HCT116 (cell line): ENCODE measurements around the gene COTL1.

Source experiments
- EZH2 ChIP-seq: fragments of 200-600 bp; sonication (generic); IDR thresholded peaks from 2 replicates; pipeline ENCODE4 v1.6.1; 2017; ENCODE audit warnings: antibody characterized with exemption, mixed run types
- POLR2AphosphoS5 ChIP-seq: IDR thresholded peaks from 2 replicates; pipeline ENCODE4 v1.6.1; 2011; ENCODE audit warnings: mild to moderate bottlenecking, low read depth, low read length, moderate library complexity
- RAD21 ChIP-seq: IDR thresholded peaks from 2 replicates; pipeline ENCODE4 v1.6.1; 2012; ENCODE audit warnings: low read depth, mild to moderate bottlenecking
- SP1 ChIP-seq: IDR thresholded peaks from 2 replicates; pipeline ENCODE4 v1.6.1; 2012; ENCODE audit warnings: low read depth
- TF ChIP-seq, protein P1 (sequence below), 3 experiments: fragments of 200-600 bp in 1 of 3; sonication (generic) in 1 of 3; IDR thresholded peaks in 2 of 3; conservative IDR thresholded peaks in 1 of 3; 2 replicates each; pipeline ENCODE4 v1.5.1; 2012 to 2017; ENCODE audit warnings: low read depth in 2 of 3, low read length in 2 of 3, antibody characterized with exemption in 1 of 3, borderline replicate concordance in 1 of 3, control low read depth in 1 of 3, mild to moderate bottlenecking in 1 of 3, mixed read lengths in 1 of 3, mixed run types in 1 of 3, moderate library complexity in 1 of 3; ENCODE audit not compliant: insufficient read depth in 1 of 3
- TF ChIP-seq, protein P2 (sequence below): IDR thresholded peaks from 2 replicates; pipeline ENCODE4 v1.6.1; 2012
- TF ChIP-seq, protein P3 (sequence below): IDR thresholded peaks from 2 replicates; pipeline ENCODE4 v1.6.1; 2011; ENCODE audit warnings: mild to moderate bottlenecking, low read length, moderate library complexity; ENCODE audit not compliant: insufficient replicate concordance; ENCODE audit errors: extremely low read depth

DNA sequence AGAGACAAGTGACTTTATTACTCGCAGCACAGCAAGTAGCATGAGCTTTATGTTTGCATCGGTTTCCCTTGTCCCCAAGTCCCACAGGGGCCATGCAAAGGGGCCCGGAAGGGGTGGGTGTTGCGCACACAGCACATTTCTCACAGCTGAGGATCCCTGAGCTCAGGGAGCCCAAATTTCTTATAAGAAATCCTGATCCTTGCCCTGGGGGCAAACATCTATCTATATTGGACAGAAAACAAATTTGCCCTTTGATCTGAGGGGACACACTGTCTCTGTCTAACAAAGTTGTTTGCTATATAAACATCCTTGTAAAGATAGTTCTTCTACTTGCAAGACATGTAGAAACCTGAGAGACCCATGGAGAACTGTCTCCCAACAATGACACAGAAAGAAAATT is 77.7 kb downstream of the COTL1 start:
- TF ChIP-seq SP1 (no peak), EZH2 (no peak), RAD21 (no peak), POLR2AphosphoS5 (no peak)
- TF ChIP-seq, protein P1, sequence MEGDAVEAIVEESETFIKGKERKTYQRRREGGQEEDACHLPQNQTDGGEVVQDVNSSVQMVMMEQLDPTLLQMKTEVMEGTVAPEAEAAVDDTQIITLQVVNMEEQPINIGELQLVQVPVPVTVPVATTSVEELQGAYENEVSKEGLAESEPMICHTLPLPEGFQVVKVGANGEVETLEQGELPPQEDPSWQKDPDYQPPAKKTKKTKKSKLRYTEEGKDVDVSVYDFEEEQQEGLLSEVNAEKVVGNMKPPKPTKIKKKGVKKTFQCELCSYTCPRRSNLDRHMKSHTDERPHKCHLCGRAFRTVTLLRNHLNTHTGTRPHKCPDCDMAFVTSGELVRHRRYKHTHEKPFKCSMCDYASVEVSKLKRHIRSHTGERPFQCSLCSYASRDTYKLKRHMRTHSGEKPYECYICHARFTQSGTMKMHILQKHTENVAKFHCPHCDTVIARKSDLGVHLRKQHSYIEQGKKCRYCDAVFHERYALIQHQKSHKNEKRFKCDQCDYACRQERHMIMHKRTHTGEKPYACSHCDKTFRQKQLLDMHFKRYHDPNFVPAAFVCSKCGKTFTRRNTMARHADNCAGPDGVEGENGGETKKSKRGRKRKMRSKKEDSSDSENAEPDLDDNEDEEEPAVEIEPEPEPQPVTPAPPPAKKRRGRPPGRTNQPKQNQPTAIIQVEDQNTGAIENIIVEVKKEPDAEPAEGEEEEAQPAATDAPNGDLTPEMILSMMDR (IDR thresholded peaks at IDR 0.05 in 2 of 3, conservative IDR thresholded peaks at IDR 0.05 in 1 of 3; ENCODE audit: borderline replicate concordance in 1 of 3, insufficient read depth in 1 of 3, low read depth in 2 of 3, low read length in 2 of 3), result no peak
- TF ChIP-seq, protein P2, sequence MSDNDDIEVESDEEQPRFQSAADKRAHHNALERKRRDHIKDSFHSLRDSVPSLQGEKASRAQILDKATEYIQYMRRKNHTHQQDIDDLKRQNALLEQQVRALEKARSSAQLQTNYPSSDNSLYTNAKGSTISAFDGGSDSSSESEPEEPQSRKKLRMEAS, result no peak
- TF ChIP-seq, protein P3, sequence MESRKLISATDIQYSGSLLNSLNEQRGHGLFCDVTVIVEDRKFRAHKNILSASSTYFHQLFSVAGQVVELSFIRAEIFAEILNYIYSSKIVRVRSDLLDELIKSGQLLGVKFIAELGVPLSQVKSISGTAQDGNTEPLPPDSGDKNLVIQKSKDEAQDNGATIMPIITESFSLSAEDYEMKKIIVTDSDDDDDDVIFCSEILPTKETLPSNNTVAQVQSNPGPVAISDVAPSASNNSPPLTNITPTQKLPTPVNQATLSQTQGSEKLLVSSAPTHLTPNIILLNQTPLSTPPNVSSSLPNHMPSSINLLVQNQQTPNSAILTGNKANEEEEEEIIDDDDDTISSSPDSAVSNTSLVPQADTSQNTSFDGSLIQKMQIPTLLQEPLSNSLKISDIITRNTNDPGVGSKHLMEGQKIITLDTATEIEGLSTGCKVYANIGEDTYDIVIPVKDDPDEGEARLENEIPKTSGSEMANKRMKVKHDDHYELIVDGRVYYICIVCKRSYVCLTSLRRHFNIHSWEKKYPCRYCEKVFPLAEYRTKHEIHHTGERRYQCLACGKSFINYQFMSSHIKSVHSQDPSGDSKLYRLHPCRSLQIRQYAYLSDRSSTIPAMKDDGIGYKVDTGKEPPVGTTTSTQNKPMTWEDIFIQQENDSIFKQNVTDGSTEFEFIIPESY, result no peak
